ACC112 (cell line): ENCODE measurements around the gene CPT1B.
"Not testable (repeated sequence)": the region's sequence is repeated elsewhere in the genome, so short reads cannot be mapped to it uniquely, and the experiment has no call there.

ENCODE experiments used
- H2AFZ ChIP-seq: fragments of 200-600 bp; sonication (generic); one replicate; pipeline ENCODE4 v1.6.0; 2017; ENCODE audit warnings: antibody characterized with exemption, low read length; ENCODE audit not compliant: unreplicated experiment
- H3K27ac ChIP-seq: fragments of 200-600 bp; sonication (generic); 2 replicates; pipeline ENCODE4 v1.5.1; 2014; ENCODE audit warnings: low read depth, mild to moderate bottlenecking, antibody characterized with exemption, low read length, moderate library complexity
- H3K27me3 ChIP-seq: fragments of 200-600 bp; sonication (generic); 2 replicates; pipeline ENCODE4 v1.6.1; 2014; ENCODE audit warnings: mild to moderate bottlenecking, antibody characterized with exemption, low read length, moderate library complexity, mixed read lengths; ENCODE audit not compliant: insufficient read depth
- H3K36me3 ChIP-seq: fragments of 200-600 bp; sonication (generic); 2 replicates; pipeline ENCODE4 v1.6.1; 2016; ENCODE audit warnings: mild to moderate bottlenecking, antibody characterized with exemption, low read length, moderate library complexity, mixed read lengths; ENCODE audit not compliant: insufficient read depth
- H3K4me1 ChIP-seq: fragments of 200-600 bp; sonication (generic); one replicate; pipeline ENCODE4 v1.6.1; 2016; ENCODE audit warnings: low read length, mixed read lengths; ENCODE audit not compliant: insufficient read depth, unreplicated experiment, control insufficient read depth
- H3K4me3 ChIP-seq: fragments of 200-600 bp; sonication (generic); 2 replicates; pipeline ENCODE4 v1.5.1; 2014; ENCODE audit warnings: mild to moderate bottlenecking, low read depth, low read length
- H3K79me2 ChIP-seq: fragments of 200-600 bp; sonication (generic); one replicate; pipeline ENCODE4 v1.6.0; 2016; ENCODE audit warnings: low read length; ENCODE audit not compliant: control insufficient read depth, unreplicated experiment, insufficient read depth

CPT1B gene

DNA sequence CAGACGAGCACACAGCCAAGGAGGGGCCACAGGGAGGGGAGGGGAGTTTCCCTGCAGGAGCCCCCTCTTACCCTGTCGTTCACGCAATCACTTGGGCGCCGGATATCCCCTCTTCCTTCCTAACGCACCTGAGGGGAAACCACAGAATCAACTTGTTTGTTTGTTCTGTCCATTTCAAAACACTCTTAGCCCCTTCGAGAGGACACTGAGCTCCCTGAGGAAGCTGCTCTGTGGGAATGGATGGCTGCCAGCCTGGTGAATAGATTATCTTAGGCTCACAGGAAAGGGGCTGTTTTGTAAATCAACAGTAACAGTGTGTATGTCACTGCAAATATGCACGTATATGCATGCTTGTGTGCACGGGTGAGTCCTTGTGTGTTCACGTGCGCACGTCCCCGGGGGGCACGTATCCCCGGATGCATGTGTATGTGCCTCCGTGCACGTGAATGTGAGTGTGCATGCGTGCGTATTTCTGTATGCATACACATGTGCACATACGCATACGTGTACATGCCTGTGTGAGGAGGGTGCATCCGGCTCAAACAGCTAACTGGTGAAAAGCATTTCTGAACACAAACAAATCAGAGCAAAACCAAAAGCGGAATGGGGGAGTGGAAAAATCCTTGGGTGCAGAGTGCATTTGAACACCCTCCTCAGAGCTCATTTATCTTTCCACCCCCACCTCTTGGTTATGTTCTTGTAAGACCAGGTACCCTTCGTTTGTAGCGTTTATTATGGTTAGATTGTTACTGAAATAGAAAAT, 42.5 kb upstream of the CPT1B start:
- Histone ChIP-seq H2AFZ (no peak overlapping the region), H3K4me3 (peak overlapping the region; percentile 65), H3K27me3 (no peaks in the 10 kb centered on the region), H3K4me1 (peaks cover 14% of the 10 kb centered on the region), H3K27ac (no peak overlapping the region), H3K36me3 (no peaks in the 10 kb centered on the region), H3K79me2 (no peaks in the 10 kb centered on the region)

DNA sequence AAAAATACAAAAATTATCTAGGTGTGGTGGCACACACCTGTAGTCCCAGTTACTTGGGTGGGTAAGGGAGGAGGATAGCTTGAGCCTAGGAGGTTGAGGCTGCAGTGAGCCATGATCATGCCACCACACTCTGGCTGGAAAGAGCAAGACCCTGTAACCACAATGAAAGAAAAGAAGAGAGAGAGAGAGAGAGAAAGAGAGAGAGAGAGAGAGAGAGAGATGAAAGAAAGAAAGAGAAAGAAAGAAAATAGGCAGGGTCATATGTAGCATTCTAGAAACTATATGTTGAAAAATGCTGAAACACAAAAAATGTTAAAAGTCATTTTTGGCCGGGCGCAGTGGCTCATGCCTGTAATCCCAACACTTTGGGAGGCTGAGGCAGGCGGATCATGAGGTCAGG, 36.1 kb upstream of the CPT1B start:
- H2AFZ ChIP-seq, H3K27ac ChIP-seq, H3K36me3 ChIP-seq, H3K27me3 ChIP-seq, H3K79me2 ChIP-seq, H3K4me1 ChIP-seq, H3K4me3 ChIP-seq: not testable (repeated sequence)

- Histone ChIP-seq H3K4me1 (no peaks in the 10 kb centered on the region), H3K27ac (no peak overlapping the region), H3K79me2 (no peaks in the 10 kb centered on the region), H3K4me3 (no peak overlapping the region), H2AFZ (no peak overlapping the region), H3K27me3 (no peaks in the 10 kb centered on the region), H3K36me3 (no peaks in the 10 kb centered on the region)
These were observed 35.2 kb upstream of the CPT1B start for GRCh38 chr22:50613291-50613981.

GRCh38 chr22:50612528-50613221, 34.4 kb upstream of the CPT1B start:
- H3K27ac ChIP-seq = no peak overlapping the region
- no peaks in the 10 kb centered on the region for H3K79me2 ChIP-seq
- no peaks in the 10 kb centered on the region for H3K27me3 ChIP-seq
- H3K4me1 ChIP-seq = no peaks in the 10 kb centered on the region
- no peaks in the 10 kb centered on the region for H3K36me3 ChIP-seq
- H3K4me3 ChIP-seq = no peak overlapping the region
- H2AFZ ChIP-seq = no peak overlapping the region

DNA sequence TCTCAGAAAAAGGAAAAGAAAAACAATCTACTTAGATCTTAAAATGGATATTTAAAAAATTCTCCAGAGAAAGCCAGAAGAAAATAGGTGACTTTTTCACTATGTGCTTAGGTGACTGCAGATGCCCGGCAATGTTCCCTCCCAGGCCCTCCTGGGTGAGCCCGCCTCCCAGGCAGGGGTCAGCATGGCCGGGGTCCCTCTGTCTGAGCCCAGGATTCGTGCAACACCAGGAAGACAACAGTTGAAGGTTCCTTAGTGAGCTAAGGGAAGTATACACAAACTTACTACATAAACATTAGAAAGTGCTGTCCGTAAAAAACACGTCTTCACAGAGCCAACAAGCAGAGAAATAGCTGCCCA, 33.9 kb upstream of the CPT1B start:
- Histone ChIP-seq H2AFZ (no peak overlapping the region), H3K79me2 (no peaks in the 10 kb centered on the region), H3K27ac (no peak overlapping the region), H3K36me3 (no peaks in the 10 kb centered on the region), H3K4me1 (no peaks in the 10 kb centered on the region), H3K4me3 (no peak overlapping the region), H3K27me3 (no peaks in the 10 kb centered on the region)

DNA sequence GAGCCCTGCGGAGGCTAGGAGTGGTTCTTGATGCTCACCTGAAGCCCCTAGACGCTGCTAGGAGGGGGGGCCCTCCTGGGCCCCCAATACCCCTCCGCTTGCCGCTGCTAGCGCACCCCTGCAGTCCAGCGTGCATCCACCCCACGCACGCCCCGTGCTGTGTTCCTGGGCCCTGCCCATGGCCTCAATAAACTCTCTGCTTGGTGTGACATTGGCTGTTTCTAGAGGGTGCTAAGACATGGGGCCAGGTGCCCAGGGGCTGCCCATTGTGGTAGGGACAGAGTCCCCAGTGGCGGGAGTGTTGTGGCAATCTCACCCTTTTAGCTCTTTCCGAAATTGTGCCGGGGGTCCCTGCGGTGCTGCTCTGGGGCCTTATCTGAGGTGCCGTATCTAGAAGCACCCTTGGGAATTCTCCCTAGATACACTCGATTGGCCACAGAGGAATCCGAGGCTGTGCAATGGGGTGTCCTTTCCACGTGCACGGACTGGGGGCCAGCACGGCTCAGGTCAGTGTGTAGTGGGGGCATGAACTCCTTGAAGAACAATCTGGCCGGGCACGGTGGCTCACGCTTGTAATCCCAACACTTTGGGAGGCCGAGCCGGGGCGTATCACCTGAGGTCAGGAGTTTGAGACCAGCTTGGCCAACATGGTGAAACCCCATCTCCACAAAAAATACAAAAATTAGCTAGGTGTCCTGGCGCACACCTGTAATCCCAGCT, 33.3 kb upstream of the CPT1B start:
- H3K27me3 ChIP-seq = no peaks in the 10 kb centered on the region
- H3K36me3 ChIP-seq = no peaks in the 10 kb centered on the region
- no peak overlapping the region for H2AFZ ChIP-seq
- no peaks in the 10 kb centered on the region for H3K79me2 ChIP-seq
- H3K27ac ChIP-seq = no peak overlapping the region
- H3K4me3 ChIP-seq = no peak overlapping the region
- H3K4me1 ChIP-seq = no peaks in the 10 kb centered on the region

- H2AFZ ChIP-seq = no peak overlapping the region
- H3K79me2 ChIP-seq = no peaks in the 10 kb centered on the region
- no peaks in the 10 kb centered on the region for H3K36me3 ChIP-seq
- no peak overlapping the region for H3K4me3 ChIP-seq
- H3K4me1 ChIP-seq = no peaks in the 10 kb centered on the region
- H3K27ac ChIP-seq = no peak overlapping the region
- H3K27me3 ChIP-seq = no peaks in the 10 kb centered on the region
These were observed 32.4 kb upstream of the CPT1B start for GRCh38 chr22:50610581-50610980.

GRCh38 chr22:50610041-50610451, 31.8 kb upstream of the CPT1B start:
- H2AFZ ChIP-seq = no peak overlapping the region

GRCh38 chr22:50609599-50609998, 31.4 kb upstream of the CPT1B start:
- no peaks in the 10 kb centered on the region for H3K27me3 ChIP-seq
- no peaks in the 10 kb centered on the region for H3K79me2 ChIP-seq
- H3K27ac ChIP-seq = no peak overlapping the region
- H2AFZ ChIP-seq = no peak overlapping the region
- no peaks in the 10 kb centered on the region for H3K4me1 ChIP-seq
- H3K36me3 ChIP-seq = no peaks in the 10 kb centered on the region
- H3K4me3 ChIP-seq = no peak overlapping the region

More at GRCh38 chr22:50610041-50610451, 31.8 kb upstream of the CPT1B start:
- Histone ChIP-seq H3K79me2 (no peaks in the 10 kb centered on the region), H3K27ac (no peak overlapping the region), H3K4me3 (no peak overlapping the region), H3K4me1 (no peaks in the 10 kb centered on the region), H3K27me3 (no peaks in the 10 kb centered on the region), H3K36me3 (no peaks in the 10 kb centered on the region)

DNA sequence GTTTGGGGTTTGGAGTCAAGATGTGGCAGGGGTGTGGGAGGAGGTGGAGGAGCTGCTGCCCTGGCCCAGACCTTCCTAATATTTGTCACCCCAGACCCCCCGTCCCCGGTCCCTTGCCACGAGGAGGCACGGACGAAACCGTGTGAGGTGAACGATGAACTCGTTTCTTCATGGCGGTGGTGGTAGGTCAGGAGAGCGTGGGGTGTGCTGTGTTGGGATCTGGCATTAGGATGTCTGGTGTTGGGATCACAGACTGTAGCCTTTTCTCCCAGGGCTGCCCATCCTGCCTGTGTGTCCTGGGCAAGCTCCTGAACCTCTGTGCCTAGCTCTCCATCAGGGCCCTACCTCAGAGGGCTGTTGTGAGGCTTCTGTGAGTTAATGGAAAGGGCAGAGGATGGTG, 30.8 kb upstream of the CPT1B start:
- Histone ChIP-seq H3K36me3 (no peaks in the 10 kb centered on the region), H2AFZ (no peak overlapping the region), H3K27ac (no peak overlapping the region), H3K4me1 (no peaks in the 10 kb centered on the region), H3K4me3 (no peak overlapping the region), H3K79me2 (no peaks in the 10 kb centered on the region), H3K27me3 (no peaks in the 10 kb centered on the region)
